ENCODE data around the gene KIAA1217. TPM values are rescaled to one million over a fixed set of nuclear protein-coding genes. Genes with fewer than 3 reads are reported as not detected.

Gene KIAA1217
- total RNA-seq, 1 experiment from 2014 or later = 171 TPM

- Histone ChIP-seq H3K9me3 (no peaks in the 10 kb centered on the region), H3K36me3 (ENCODE audit: control insufficient read depth, insufficient read depth, low read length) (peaks cover 19% of the 10 kb centered on the region), H3K4me1 (no peaks in the 10 kb centered on the region), H3K4me3 (ENCODE audit: low read depth, low read length) (no peak overlapping the region), H3K27me3 (replicated peaks; ENCODE audit: control insufficient read depth, insufficient read depth, low read length) (no peaks in the 10 kb centered on the region)
- Mint-ChIP-seq H3K4me3 (ENCODE audit: unreplicated experiment) (no peak overlapping the region), H3K36me3 (ENCODE audit: insufficient read depth, unreplicated experiment) (peaks cover 95% of the 10 kb centered on the region), H3K4me1 (ENCODE audit: low read depth, unreplicated experiment) (no peaks in the 10 kb centered on the region), H3K9me3 (ENCODE audit: unreplicated experiment) (peaks cover 9% of the 10 kb centered on the region), H3K27me3 (ENCODE audit: insufficient read depth, unreplicated experiment) (no peaks in the 10 kb centered on the region), H3K27ac (ENCODE audit: unreplicated experiment) (no peak overlapping the region)
- CTCF ChIA-PET = interaction anchor here (0.9 kb wide), 1 partner anchor 9 kb away, joined by 3 read pairs; no protein-coding TSS in a partner anchor
- TF ChIP-seq CTCF (IDR thresholded peaks at IDR 0.05; ENCODE audit: insufficient read depth in 1 of 2, low read depth in 1 of 2, low read length in 1 of 2, severe bottlenecking in 1 of 2, unreplicated experiment in 1 of 2) = no peak
- intact Hi-C loops (cut with micrococcal nuclease; ENCODE audit: unreplicated experiment) = no loop called here
- no peak for DNase-seq
- POLR2A ChIA-PET = no interaction called here
- BruUV-seq (replicated peaks) = no TSS peak
Observed at GRCh38 chr10:24528946-24529345, 320.0 kb downstream of the KIAA1217 start.

GRCh38 chr10:24531439-24531838 is 322.5 kb downstream of the KIAA1217 start:
- H3K9me3 Mint-ChIP-seq (ENCODE audit: unreplicated experiment) = peaks cover 9% of the 10 kb centered on the region
- H3K27ac Mint-ChIP-seq (ENCODE audit: unreplicated experiment) = no peak overlapping the region
- peaks cover 6% of the 10 kb centered on the region for H3K4me1 Mint-ChIP-seq (ENCODE audit: low read depth, unreplicated experiment)
- H3K4me3 Mint-ChIP-seq (ENCODE audit: unreplicated experiment) = no peak overlapping the region
- H3K36me3 Mint-ChIP-seq (ENCODE audit: insufficient read depth, unreplicated experiment) = peaks cover 96% of the 10 kb centered on the region
- no peak for DNase-seq
- CTCF ChIA-PET = no interaction called here
- Histone ChIP-seq H3K9me3 (no peaks in the 10 kb centered on the region), H3K36me3 (ENCODE audit: control insufficient read depth, insufficient read depth, low read length) (peaks cover 14% of the 10 kb centered on the region), H3K4me3 (ENCODE audit: low read depth, low read length) (no peak overlapping the region), H3K4me1 (no peaks in the 10 kb centered on the region; the same call in 1 of the 2 replicates), H3K27me3 (replicated peaks; ENCODE audit: control insufficient read depth, insufficient read depth, low read length) (no peaks in the 10 kb centered on the region)
- POLR2A ChIA-PET = no interaction called here
- TF ChIP-seq CTCF (IDR thresholded peaks at IDR 0.05; ENCODE audit: insufficient read depth in 1 of 2, low read depth in 1 of 2, low read length in 1 of 2, severe bottlenecking in 1 of 2, unreplicated experiment in 1 of 2) = no peak
- intact Hi-C loops (cut with micrococcal nuclease; ENCODE audit: unreplicated experiment) = no loop called here
- no peaks in the 10 kb centered on the region for H3K27me3 Mint-ChIP-seq (ENCODE audit: insufficient read depth, unreplicated experiment)
- no TSS peak for BruUV-seq (replicated peaks)

- Mint-ChIP-seq H3K4me1 (ENCODE audit: low read depth, unreplicated experiment) (peaks cover 6% of the 10 kb centered on the region), H3K36me3 (ENCODE audit: insufficient read depth, unreplicated experiment) (peaks cover 100% of the 10 kb centered on the region), H3K27ac (ENCODE audit: unreplicated experiment) (no peak overlapping the region), H3K4me3 (ENCODE audit: unreplicated experiment) (no peak overlapping the region), H3K9me3 (ENCODE audit: unreplicated experiment) (peaks cover 9% of the 10 kb centered on the region), H3K27me3 (ENCODE audit: insufficient read depth, unreplicated experiment) (no peaks in the 10 kb centered on the region)
- intact Hi-C loops (cut with micrococcal nuclease; ENCODE audit: unreplicated experiment) = no loop called here
- BruUV-seq (replicated peaks) = no TSS peak
- ChIA-PET POLR2A (no interaction called here), CTCF (no interaction called here)
- H3K9me3 ChIP-seq = no peaks in the 10 kb centered on the region
- H3K27me3 ChIP-seq (replicated peaks; ENCODE audit: control insufficient read depth, insufficient read depth, low read length) = no peaks in the 10 kb centered on the region
- DNase-seq = no peak
- peaks cover 11% of the 10 kb centered on the region for H3K36me3 ChIP-seq (ENCODE audit: control insufficient read depth, insufficient read depth, low read length)
- no peak overlapping the region for H3K4me3 ChIP-seq (ENCODE audit: low read depth, low read length)
- no peak for TF ChIP-seq CTCF (IDR thresholded peaks at IDR 0.05; ENCODE audit: insufficient read depth in 1 of 2, low read depth in 1 of 2, low read length in 1 of 2, severe bottlenecking in 1 of 2, unreplicated experiment in 1 of 2)
- H3K4me1 ChIP-seq = peaks cover 6% of the 10 kb centered on the region; the same call in 1 of the 2 replicates
Observed at GRCh38 chr10:24533981-24534380, 325.0 kb downstream of the KIAA1217 start.

All from Caco-2 (cell line).